ENCODE measurements around the gene KLF11. TPM values are rescaled to one million over a fixed set of nuclear protein-coding genes. Genes with fewer than 3 reads are reported as not detected.

KLF11 gene
- polyA plus RNA-seq, 3 donors from 2014 or later = 10.5 to 18.8 (median 11.7) TPM

GRCh38 chr2:10046931-10047330, 3.6 kb downstream of the KLF11 start:
- H3K27ac Mint-ChIP-seq = peak overlapping the region in 5 of 6 donors; percentile 12 to 92 (median 53)
- peaks cover under 1 to 18% (median 7%) of the 10 kb centered on the region in 3 donors for H3K36me3 Mint-ChIP-seq
- H3K4me3 Mint-ChIP-seq = no peak overlapping the region
- no peak for DNase-seq
- peaks cover 12 to 33% (median 12%) of the 10 kb centered on the region in 3 donors for H3K27me3 Mint-ChIP-seq (ENCODE audit: low read depth in 3 of 3)
- H3K9me3 Mint-ChIP-seq = no peaks in the 10 kb centered on the region
- H3K4me1 Mint-ChIP-seq = peaks cover 19 to 54% of the 10 kb centered on the region in 2 donors

- peaks cover 11 to 45% of the 10 kb centered on the region in 2 donors for H3K4me1 Mint-ChIP-seq
- no peak overlapping the region for H3K4me3 Mint-ChIP-seq
- H3K9me3 Mint-ChIP-seq = no peaks in the 10 kb centered on the region
- peaks cover 7 to 24% (median 8%) of the 10 kb centered on the region in 3 donors for H3K36me3 Mint-ChIP-seq
- H3K27ac Mint-ChIP-seq = peak overlapping the region in 3 of 6 donors; percentile 17 to 92 (median 51)
- DNase-seq = no peak
- peaks cover 7 to 25% (median 10%) of the 10 kb centered on the region in 3 donors for H3K27me3 Mint-ChIP-seq (ENCODE audit: low read depth in 3 of 3)
Measured at GRCh38 chr2:10047616-10048500, 4.5 kb downstream of the KLF11 start.

- H3K4me3 Mint-ChIP-seq = no peak overlapping the region
- H3K27me3 Mint-ChIP-seq (ENCODE audit: low read depth in 3 of 3) = peaks cover 7 to 21% (median 9%) of the 10 kb centered on the region in 3 donors
- DNase-seq = peak; percentile 46 to 61 (median 58)
- no peaks in the 10 kb centered on the region for H3K9me3 Mint-ChIP-seq
- H3K27ac Mint-ChIP-seq = peak overlapping the region in 4 of 6 donors; percentile 17 to 46 (median 40)
- H3K36me3 Mint-ChIP-seq = peaks cover 7 to 30% (median 16%) of the 10 kb centered on the region in 3 donors
- peaks cover 10 to 44% of the 10 kb centered on the region in 2 donors for H3K4me1 Mint-ChIP-seq
Measured at GRCh38 chr2:10048501-10049171, 5.3 kb downstream of the KLF11 start.

DNA sequence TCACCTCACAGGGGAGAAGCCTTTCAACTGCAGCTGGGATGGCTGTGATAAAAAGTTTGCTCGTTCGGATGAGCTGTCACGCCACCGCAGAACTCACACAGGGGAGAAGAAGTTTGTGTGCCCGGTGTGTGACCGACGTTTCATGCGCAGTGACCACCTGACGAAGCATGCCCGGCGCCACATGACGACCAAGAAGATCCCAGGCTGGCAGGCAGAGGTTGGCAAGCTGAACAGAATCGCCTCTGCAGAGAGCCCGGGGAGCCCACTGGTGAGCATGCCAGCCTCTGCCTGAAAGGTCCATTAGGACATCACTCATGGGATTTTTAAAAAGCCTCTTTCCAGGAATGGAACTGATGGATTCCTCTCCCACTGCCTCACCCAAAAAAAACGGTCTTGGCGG, 8.9 kb downstream of the KLF11 start:
- no peak overlapping the region for H3K27ac Mint-ChIP-seq
- peaks cover 0 to 4% (median 0%) of the 10 kb centered on the region in 3 donors for H3K27me3 Mint-ChIP-seq (ENCODE audit: low read depth in 3 of 3)
- peaks cover 9 to 45% (median 24%) of the 10 kb centered on the region in 3 donors for H3K36me3 Mint-ChIP-seq
- H3K4me3 Mint-ChIP-seq = no peak overlapping the region
- no peak for DNase-seq
- no peaks in the 10 kb centered on the region for H3K9me3 Mint-ChIP-seq
- H3K4me1 Mint-ChIP-seq = peaks cover 2 to 17% of the 10 kb centered on the region in 2 donors

- Mint-ChIP-seq H3K4me3 (no peak overlapping the region), H3K9me3 (no peaks in the 10 kb centered on the region), H3K36me3 (peaks cover 8 to 45% (median 24%) of the 10 kb centered on the region in 3 donors), H3K27me3 (ENCODE audit: low read depth in 3 of 3) (peaks cover 0 to 4% (median 0%) of the 10 kb centered on the region in 3 donors), H3K4me1 (peaks cover 2 to 13% of the 10 kb centered on the region in 2 donors), H3K27ac (no peak overlapping the region)
- no peak for DNase-seq
Measured at GRCh38 chr2:10053351-10053750, 10.0 kb downstream of the KLF11 start.

DNA sequence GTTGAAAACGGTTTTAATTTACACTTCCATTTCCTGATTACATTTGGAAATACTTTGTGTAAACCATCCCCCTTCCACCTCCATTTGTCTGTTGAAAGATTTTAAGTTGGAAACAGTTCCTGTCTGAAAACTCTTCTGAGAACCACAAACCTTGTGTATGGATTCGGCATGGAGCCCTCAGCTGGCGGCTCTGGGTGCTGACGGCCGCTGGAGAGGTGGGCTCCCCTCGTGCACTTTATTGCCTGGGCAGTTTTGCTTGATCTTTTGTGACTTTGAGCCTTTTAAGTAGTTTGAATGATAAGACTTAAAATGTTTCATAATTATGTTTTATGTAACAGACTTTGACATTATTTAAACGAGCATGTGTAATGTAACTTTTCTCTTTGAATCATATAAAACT, 11.1 kb downstream of the KLF11 start:
- H3K36me3 Mint-ChIP-seq = peaks cover 7 to 43% (median 24%) of the 10 kb centered on the region in 3 donors
- no peak for DNase-seq
- H3K4me3 Mint-ChIP-seq = no peak overlapping the region
- peaks cover 0 to 4% (median 0%) of the 10 kb centered on the region in 3 donors for H3K27me3 Mint-ChIP-seq (ENCODE audit: low read depth in 3 of 3)
- no peak overlapping the region for H3K27ac Mint-ChIP-seq
- H3K9me3 Mint-ChIP-seq = no peaks in the 10 kb centered on the region
- H3K4me1 Mint-ChIP-seq = peaks cover 2 to 4% of the 10 kb centered on the region in 2 donors

- H3K27me3 Mint-ChIP-seq (ENCODE audit: low read depth in 3 of 3) = peaks cover 0 to 2% (median under 1%) of the 10 kb centered on the region in 3 donors
- H3K27ac Mint-ChIP-seq = no peak overlapping the region
- no peaks in the 10 kb centered on the region for H3K4me1 Mint-ChIP-seq
- H3K9me3 Mint-ChIP-seq = no peaks in the 10 kb centered on the region
- no peak for DNase-seq
- no peak overlapping the region for H3K4me3 Mint-ChIP-seq
- peaks cover 5 to 38% (median 24%) of the 10 kb centered on the region in 3 donors for H3K36me3 Mint-ChIP-seq
Measured at GRCh38 chr2:10054976-10055375, 11.6 kb downstream of the KLF11 start.

DNA sequence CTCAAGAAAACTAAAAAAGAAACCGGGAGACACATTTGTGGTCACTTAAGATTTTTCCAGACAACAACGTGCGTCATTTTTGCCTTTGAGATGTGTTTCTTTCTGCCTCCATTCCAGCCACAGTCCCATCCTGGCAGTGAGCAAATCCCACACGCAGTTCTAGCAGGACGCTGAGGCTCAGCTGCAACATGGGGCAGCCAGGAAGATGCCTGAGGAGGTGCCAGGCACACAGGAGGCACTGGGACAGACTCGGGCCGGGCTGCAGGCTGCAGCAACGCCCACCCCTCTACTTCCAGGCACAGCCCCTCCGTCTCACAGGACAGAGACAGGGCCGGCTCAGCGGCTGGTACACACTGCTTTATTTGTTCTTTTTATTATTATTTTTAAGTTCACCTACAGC, 13.1 kb downstream of the KLF11 start:
- DNase-seq = no peak
- H3K4me1 Mint-ChIP-seq = no peaks in the 10 kb centered on the region
- H3K36me3 Mint-ChIP-seq = peaks cover 5 to 37% (median 24%) of the 10 kb centered on the region in 3 donors
- no peak overlapping the region for H3K4me3 Mint-ChIP-seq
- peaks cover 0 to 2% (median 1%) of the 10 kb centered on the region in 3 donors for H3K27me3 Mint-ChIP-seq (ENCODE audit: low read depth in 3 of 3)
- no peaks in the 10 kb centered on the region for H3K9me3 Mint-ChIP-seq
- no peak overlapping the region for H3K27ac Mint-ChIP-seq

DNA sequence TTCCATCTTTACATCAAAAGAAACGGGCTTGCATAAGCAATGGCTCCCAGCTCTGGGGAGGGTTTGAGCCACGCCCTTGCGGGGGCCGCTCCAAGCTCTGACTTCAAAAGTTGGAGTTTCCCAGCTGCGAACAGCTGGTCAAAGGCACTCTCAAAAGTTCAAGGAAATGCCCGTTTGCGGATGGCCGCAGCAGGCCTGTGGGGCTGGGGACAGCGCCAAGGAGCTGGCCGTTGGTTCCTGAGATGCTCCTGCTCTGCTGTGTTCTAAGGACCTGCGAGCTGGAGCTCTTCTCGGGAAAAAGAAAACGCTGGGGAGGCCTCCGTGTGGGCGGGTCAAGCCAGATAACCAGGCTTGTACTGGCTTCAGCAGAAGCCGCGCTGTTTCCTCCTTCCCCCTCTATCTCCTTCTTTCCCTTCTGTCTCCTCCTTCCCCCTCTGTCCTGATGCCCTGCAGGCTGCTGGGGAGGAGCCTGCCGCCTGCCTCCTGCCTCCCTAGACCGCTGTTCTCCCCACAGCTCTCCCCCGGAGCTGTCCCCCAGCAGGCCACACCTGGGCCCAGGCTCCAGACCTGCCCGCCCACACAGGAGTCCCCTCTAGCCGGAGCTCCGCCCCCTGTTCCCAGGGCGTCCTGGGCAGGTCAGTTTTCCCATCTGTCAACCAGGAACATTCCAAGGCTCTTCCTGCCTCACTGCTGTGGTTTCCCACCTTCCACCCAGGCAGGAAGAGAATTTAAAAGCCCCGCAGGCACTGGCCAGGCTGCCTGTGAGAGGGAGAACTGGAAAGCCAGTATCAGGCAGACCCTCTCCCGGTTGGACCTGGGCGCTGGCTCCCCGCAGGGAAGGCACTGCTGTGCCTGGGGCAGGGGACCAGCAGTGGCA, 14.1 kb downstream of the KLF11 start:
- DNase-seq = no peak
- Mint-ChIP-seq H3K27ac (no peak overlapping the region), H3K4me3 (no peak overlapping the region), H3K9me3 (no peaks in the 10 kb centered on the region), H3K36me3 (peaks cover 5 to 31% (median 18%) of the 10 kb centered on the region in 3 donors), H3K27me3 (ENCODE audit: low read depth in 3 of 3) (peaks cover 1 to 2% (median 2%) of the 10 kb centered on the region in 3 donors), H3K4me1 (no peaks in the 10 kb centered on the region)

DNA sequence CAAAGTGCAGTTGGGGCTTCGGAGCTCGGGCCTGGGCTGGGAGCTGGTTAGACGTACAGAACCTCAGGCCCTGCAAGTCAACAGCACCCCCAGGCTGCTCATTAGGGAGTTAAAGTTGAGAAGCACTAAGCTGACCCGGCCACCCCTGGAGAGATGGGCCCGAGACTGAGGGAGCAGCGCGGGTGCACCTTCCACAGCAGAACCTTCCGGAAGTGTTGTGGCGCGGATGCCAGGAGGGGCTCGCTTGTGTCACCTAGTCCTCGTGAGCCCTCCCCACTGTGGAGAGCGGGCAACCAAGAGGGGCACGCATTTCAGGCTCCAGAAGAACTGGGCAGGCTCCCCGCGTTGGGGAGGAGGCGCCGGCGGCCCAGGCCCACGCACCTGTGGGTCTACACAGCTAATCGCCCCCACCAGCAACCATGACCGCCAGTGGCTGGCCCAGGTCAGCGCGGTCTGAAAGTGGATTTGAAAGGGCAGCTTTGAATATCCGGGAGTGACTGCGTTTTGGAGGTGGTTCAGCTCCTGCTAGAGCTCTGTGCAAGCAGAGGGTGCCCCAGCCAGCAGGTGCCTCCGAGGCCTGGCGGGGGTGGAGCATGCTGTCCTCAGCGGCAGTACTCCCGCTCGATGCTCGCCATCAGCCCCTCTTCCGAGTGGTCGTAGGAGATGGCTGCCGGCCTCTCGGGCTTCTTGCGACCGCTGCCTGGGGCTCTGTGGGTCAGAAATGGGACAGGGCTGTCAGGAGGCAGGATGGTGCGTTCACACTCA, 15.1 kb downstream of the KLF11 start:
- Mint-ChIP-seq H3K4me1 (no peaks in the 10 kb centered on the region), H3K27me3 (ENCODE audit: low read depth in 3 of 3) (peaks cover 1 to 2% (median 2%) of the 10 kb centered on the region in 3 donors), H3K27ac (no peak overlapping the region), H3K36me3 (peaks cover 5 to 24% (median 10%) of the 10 kb centered on the region in 3 donors), H3K9me3 (no peaks in the 10 kb centered on the region), H3K4me3 (no peak overlapping the region)
- DNase-seq = no peak

- no peak overlapping the region for H3K27ac Mint-ChIP-seq
- H3K27me3 Mint-ChIP-seq (ENCODE audit: low read depth in 3 of 3) = peaks cover 1 to 2% (median 2%) of the 10 kb centered on the region in 3 donors
Measured at GRCh38 chr2:10059016-10059351, 15.6 kb downstream of the KLF11 start.

GRCh38 chr2:10059552-10060335, 16.4 kb downstream of the KLF11 start:
- Mint-ChIP-seq H3K27me3 (ENCODE audit: low read depth in 3 of 3) (peaks cover under 1 to 2% (median 1%) of the 10 kb centered on the region in 3 donors), H3K36me3 (peaks cover 2 to 14% (median 2%) of the 10 kb centered on the region in 3 donors), H3K9me3 (no peaks in the 10 kb centered on the region), H3K4me3 (no peak overlapping the region), H3K4me1 (no peaks in the 10 kb centered on the region), H3K27ac (no peak overlapping the region)
- DNase-seq = no peak

More at GRCh38 chr2:10059016-10059351, 15.6 kb downstream of the KLF11 start:
- H3K4me1 Mint-ChIP-seq = no peaks in the 10 kb centered on the region
- no peak for DNase-seq
- no peak overlapping the region for H3K4me3 Mint-ChIP-seq
- no peaks in the 10 kb centered on the region for H3K9me3 Mint-ChIP-seq
- H3K36me3 Mint-ChIP-seq = peaks cover 5 to 22% (median 6%) of the 10 kb centered on the region in 3 donors
